ENCODE results near the gene ACTA2. TPM values are rescaled to one million over a fixed set of nuclear protein-coding genes. Genes with fewer than 3 reads are reported as not detected.
A peak's percentile ranks its signal among the peaks of the same experiment; 100 is the strongest.

The ACTA2 gene
- polyA plus RNA-seq, 4 donors, result 165 to 197 (median 178) TPM

GRCh38 chr10:88982366-88982765 lies 29.8 kb upstream of the ACTA2 start:
- no peak for DNase-seq (ENCODE audit: low read depth in 4 of 4, low spot score in 2 of 4)

- DNase-seq (ENCODE audit: low read depth in 4 of 4, low spot score in 2 of 4), result no peak
These were observed 28.9 kb upstream of the ACTA2 start for GRCh38 chr10:88981435-88981834.

- no peak for DNase-seq (ENCODE audit: low read depth in 4 of 4, low spot score in 2 of 4)
These were observed 28.2 kb upstream of the ACTA2 start for GRCh38 chr10:88980800-88981199.

GRCh38 chr10:88980247-88980646 lies 27.7 kb upstream of the ACTA2 start:
- no peak for DNase-seq (ENCODE audit: low read depth in 4 of 4, low spot score in 2 of 4)

- DNase-seq (ENCODE audit: low read depth in 4 of 4, low spot score in 2 of 4), result no peak
These were observed 27.0 kb upstream of the ACTA2 start for GRCh38 chr10:88979603-88980002.

- DNase-seq (ENCODE audit: low read depth in 4 of 4, low spot score in 2 of 4), result no peak
These were observed 26.6 kb upstream of the ACTA2 start for GRCh38 chr10:88979153-88979562.

- no peak for DNase-seq (ENCODE audit: low read depth in 4 of 4, low spot score in 2 of 4)
These were observed 25.9 kb upstream of the ACTA2 start for GRCh38 chr10:88978463-88978862.

GRCh38 chr10:88975377-88975720 lies 22.8 kb upstream of the ACTA2 start:
- no peak for DNase-seq (ENCODE audit: low read depth in 4 of 4, low spot score in 2 of 4)

- DNase-seq (ENCODE audit: low read depth in 4 of 4, low spot score in 2 of 4), result peak in 1 of 4 donors; percentile 58
These were observed 22.1 kb upstream of the ACTA2 start for GRCh38 chr10:88974446-88975376.

- DNase-seq (ENCODE audit: low read depth in 4 of 4, low spot score in 2 of 4), result no peak
These were observed 21.4 kb upstream of the ACTA2 start for GRCh38 chr10:88974012-88974411.

- DNase-seq (ENCODE audit: low read depth in 4 of 4, low spot score in 2 of 4), result no peak
These were observed 18.9 kb upstream of the ACTA2 start for GRCh38 chr10:88971221-88972061.

- no peak for DNase-seq (ENCODE audit: low read depth in 4 of 4, low spot score in 2 of 4)
These were observed 15.8 kb upstream of the ACTA2 start for GRCh38 chr10:88968391-88968790.

- no peak for DNase-seq (ENCODE audit: low read depth in 4 of 4, low spot score in 2 of 4)
These were observed 14.2 kb upstream of the ACTA2 start for GRCh38 chr10:88966797-88967196.

- no peak for DNase-seq (ENCODE audit: low read depth in 4 of 4, low spot score in 2 of 4)
These were observed 12.4 kb upstream of the ACTA2 start for GRCh38 chr10:88964869-88965415.

GRCh38 chr10:88964360-88964759 lies 11.8 kb upstream of the ACTA2 start:
- no peak for DNase-seq (ENCODE audit: low read depth in 4 of 4, low spot score in 2 of 4)

- no peak for DNase-seq (ENCODE audit: low read depth in 4 of 4, low spot score in 2 of 4)
These were observed 10.7 kb upstream of the ACTA2 start for GRCh38 chr10:88963318-88963717.

- no peak for DNase-seq (ENCODE audit: low read depth in 4 of 4, low spot score in 2 of 4)
These were observed 9.8 kb upstream of the ACTA2 start for GRCh38 chr10:88962336-88962735.

GRCh38 chr10:88961266-88961665 lies 8.7 kb upstream of the ACTA2 start:
- no peak for DNase-seq (ENCODE audit: low read depth in 4 of 4, low spot score in 2 of 4)

GRCh38 chr10:88960802-88961201 lies 8.2 kb upstream of the ACTA2 start:
- no peak for DNase-seq (ENCODE audit: low read depth in 4 of 4, low spot score in 2 of 4)

- DNase-seq (ENCODE audit: low read depth in 4 of 4, low spot score in 2 of 4), result no peak
These were observed 6.1 kb upstream of the ACTA2 start for GRCh38 chr10:88958721-88959120.

- DNase-seq (ENCODE audit: low read depth in 4 of 4, low spot score in 2 of 4), result no peak
These were observed 4.8 kb upstream of the ACTA2 start for GRCh38 chr10:88957381-88957780.
